Measurements from ENCODE around the gene UBQLN1. TPM values are rescaled to one million over a fixed set of nuclear protein-coding genes. Genes with fewer than 3 reads are reported as not detected.
"Not testable (repeated sequence)": the region's sequence is repeated elsewhere in the genome, so short reads cannot be mapped to it uniquely, and the experiment has no call there.

Gene UBQLN1
- total and polyA plus RNA-seq, 4 donors, result 26.3 to 140 (median 80.1) TPM

- H3K4me3 ChIP-seq, result peak overlapping the region; percentile 69
- peak overlapping the region; percentile 85 to 94 for H3K27ac ChIP-seq (ENCODE audit: low read depth in 1 of 2, low read length in 1 of 2)
- ATAC-seq (ENCODE audit: insufficient read depth, low FRiP score) (no peak), DNase-seq (peak in 1 of 3 donors; percentile 12)
- TF ChIP-seq, protein P1, sequence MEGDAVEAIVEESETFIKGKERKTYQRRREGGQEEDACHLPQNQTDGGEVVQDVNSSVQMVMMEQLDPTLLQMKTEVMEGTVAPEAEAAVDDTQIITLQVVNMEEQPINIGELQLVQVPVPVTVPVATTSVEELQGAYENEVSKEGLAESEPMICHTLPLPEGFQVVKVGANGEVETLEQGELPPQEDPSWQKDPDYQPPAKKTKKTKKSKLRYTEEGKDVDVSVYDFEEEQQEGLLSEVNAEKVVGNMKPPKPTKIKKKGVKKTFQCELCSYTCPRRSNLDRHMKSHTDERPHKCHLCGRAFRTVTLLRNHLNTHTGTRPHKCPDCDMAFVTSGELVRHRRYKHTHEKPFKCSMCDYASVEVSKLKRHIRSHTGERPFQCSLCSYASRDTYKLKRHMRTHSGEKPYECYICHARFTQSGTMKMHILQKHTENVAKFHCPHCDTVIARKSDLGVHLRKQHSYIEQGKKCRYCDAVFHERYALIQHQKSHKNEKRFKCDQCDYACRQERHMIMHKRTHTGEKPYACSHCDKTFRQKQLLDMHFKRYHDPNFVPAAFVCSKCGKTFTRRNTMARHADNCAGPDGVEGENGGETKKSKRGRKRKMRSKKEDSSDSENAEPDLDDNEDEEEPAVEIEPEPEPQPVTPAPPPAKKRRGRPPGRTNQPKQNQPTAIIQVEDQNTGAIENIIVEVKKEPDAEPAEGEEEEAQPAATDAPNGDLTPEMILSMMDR (IDR thresholded peaks at IDR 0.05; ENCODE audit: control extremely low read depth, extremely low read depth), result no peak
- no peaks in the 10 kb centered on the region for H3K9me3 ChIP-seq (ENCODE audit: control insufficient read depth in 4 of 4, insufficient read depth in 3 of 4, low read length in 3 of 4)
- no peaks in the 10 kb centered on the region for H3K36me3 ChIP-seq (ENCODE audit: control insufficient read depth in 4 of 4, insufficient read depth in 4 of 4, low read length in 4 of 4)
- H3K27me3 ChIP-seq (ENCODE audit: control insufficient read depth in 3 of 3, insufficient read depth in 3 of 3, low read length in 2 of 3), result peaks cover 0 to 4% (median 3%) of the 10 kb centered on the region in 3 donors
- WGBS, 2 donors, result 11% methylated on average over 17 to 21 of the region's 21 CpGs
- peaks cover 0 to 9% (median 4%) of the 10 kb centered on the region in 5 donors for H3K4me1 ChIP-seq (ENCODE audit: control insufficient read depth in 5 of 5, insufficient read depth in 5 of 5, low read length in 5 of 5)
- H3K9ac ChIP-seq (ENCODE audit: insufficient read depth in 1 of 2, low read length in 2 of 2), result peak overlapping the region in 1 of 2 donors; percentile 81
These were observed 85.3 kb downstream of the UBQLN1 start for GRCh38 chr9:83622433-83622938.

- TF ChIP-seq, protein P1 (IDR thresholded peaks at IDR 0.05; ENCODE audit: control extremely low read depth, extremely low read depth), result peak; percentile 53
- Histone ChIP-seq H3K36me3 (ENCODE audit: control insufficient read depth in 4 of 4, insufficient read depth in 4 of 4, low read length in 4 of 4) (no peaks in the 10 kb centered on the region), H3K9me3 (ENCODE audit: control insufficient read depth in 4 of 4, insufficient read depth in 3 of 4, low read length in 3 of 4) (no peaks in the 10 kb centered on the region), H3K4me1 (ENCODE audit: control insufficient read depth in 5 of 5, insufficient read depth in 5 of 5, low read length in 5 of 5) (peaks cover 0 to 9% (median 4%) of the 10 kb centered on the region in 5 donors), H3K9ac (ENCODE audit: insufficient read depth in 1 of 2, low read length in 2 of 2) (no peak overlapping the region), H3K27me3 (ENCODE audit: control insufficient read depth in 3 of 3, insufficient read depth in 3 of 3, low read length in 2 of 3) (peaks cover 0 to 4% (median 3%) of the 10 kb centered on the region in 3 donors), H3K4me3 (no peak overlapping the region), H3K27ac (ENCODE audit: low read depth in 1 of 2, low read length in 1 of 2) (no peak overlapping the region)
- ATAC-seq (ENCODE audit: insufficient read depth, low FRiP score) (no peak), DNase-seq (peak; percentile 50 to 71 (median 60))
- 22 to 23% methylated on average over 7 of the region's 7 CpGs for whole genome bisulfite sequencing, 2 donors
These were observed 86.7 kb downstream of the UBQLN1 start for GRCh38 chr9:83620841-83621636.

- ATAC-seq (ENCODE audit: insufficient read depth, low FRiP score), result no peak
- H3K4me3 ChIP-seq, result no peak overlapping the region
- no peak overlapping the region for H3K9ac ChIP-seq (ENCODE audit: insufficient read depth in 1 of 2, low read length in 2 of 2)
- no peak for DNase-seq
- H3K4me1 ChIP-seq (ENCODE audit: control insufficient read depth in 5 of 5, insufficient read depth in 5 of 5, low read length in 5 of 5), result peaks cover 0 to 2% (median 0%) of the 10 kb centered on the region in 5 donors
- TF ChIP-seq, protein P1 (IDR thresholded peaks at IDR 0.05; ENCODE audit: control extremely low read depth, extremely low read depth), result no peak
- H3K27ac ChIP-seq (ENCODE audit: low read depth in 1 of 2, low read length in 1 of 2), result no peak overlapping the region
- 86 to 95% methylated on average over 1 of the region's 1 CpG for WGBS, 2 donors
- H3K27me3 ChIP-seq (ENCODE audit: control insufficient read depth in 3 of 3, insufficient read depth in 3 of 3, low read length in 2 of 3), result peaks cover 0 to 4% (median 3%) of the 10 kb centered on the region in 3 donors
- no peaks in the 10 kb centered on the region for H3K36me3 ChIP-seq (ENCODE audit: control insufficient read depth in 4 of 4, insufficient read depth in 4 of 4, low read length in 4 of 4)
- no peaks in the 10 kb centered on the region for H3K9me3 ChIP-seq (ENCODE audit: control insufficient read depth in 4 of 4, insufficient read depth in 3 of 4, low read length in 3 of 4)
These were observed 90.5 kb downstream of the UBQLN1 start for GRCh38 chr9:83617299-83617698.

GRCh38 chr9:83613298-83613697 is 94.5 kb downstream of the UBQLN1 start:
- not testable (repeated sequence) for DNase-seq; ATAC-seq (ENCODE audit: insufficient read depth, low FRiP score); H3K9ac ChIP-seq (ENCODE audit: insufficient read depth in 1 of 2, low read length in 2 of 2); H3K27me3 ChIP-seq (ENCODE audit: control insufficient read depth in 3 of 3, insufficient read depth in 3 of 3, low read length in 2 of 3); H3K4me1 ChIP-seq (ENCODE audit: control insufficient read depth in 5 of 5, insufficient read depth in 5 of 5, low read length in 5 of 5); H3K4me3 ChIP-seq; H3K9me3 ChIP-seq (ENCODE audit: control insufficient read depth in 4 of 4, insufficient read depth in 3 of 4, low read length in 3 of 4); H3K27ac ChIP-seq (ENCODE audit: low read depth in 1 of 2, low read length in 1 of 2); H3K36me3 ChIP-seq (ENCODE audit: control insufficient read depth in 4 of 4, insufficient read depth in 4 of 4, low read length in 4 of 4)
- 88 to 94% methylated on average over 3 of the region's 3 CpGs for WGBS, 2 donors
